ENCODE measurements around the gene WDR74. TPM values are rescaled to one million over a fixed set of nuclear protein-coding genes. Genes with fewer than 3 reads are reported as not detected.

Gene WDR74
- total and polyA plus RNA-seq, 9 of the 15 experiments (the other 6 are each of a cell fraction or from before 2014, with no cell fraction given): 32.7 to 210 (median 114) TPM

- TF ChIP-seq MGA (IDR thresholded peaks at IDR 0.05) (no peak; the same call in 1 of the 2 replicates), ZNF445 (CRISPR knock-in tag; IDR thresholded peaks at IDR 0.05; ENCODE audit: low read depth) (no peak), CBX3 (IDR thresholded peaks at IDR 0.05; ENCODE audit: borderline replicate concordance in 1 of 2, low read length in 2 of 2) (no peak), ZNF24 (IDR thresholded peaks at IDR 0.05) (no peak), PREB (CRISPR knock-in tag; IDR thresholded peaks at IDR 0.05) (no peak), BCL6 (CRISPR knock-in tag; IDR thresholded peaks at IDR 0.05) (no peak), CXXC5 (CRISPR knock-in tag; IDR thresholded peaks at IDR 0.05) (no peak), SETDB1 (IDR thresholded peaks at IDR 0.05; ENCODE audit: low read length) (no peak)
- TF ChIP-seq, protein P1, sequence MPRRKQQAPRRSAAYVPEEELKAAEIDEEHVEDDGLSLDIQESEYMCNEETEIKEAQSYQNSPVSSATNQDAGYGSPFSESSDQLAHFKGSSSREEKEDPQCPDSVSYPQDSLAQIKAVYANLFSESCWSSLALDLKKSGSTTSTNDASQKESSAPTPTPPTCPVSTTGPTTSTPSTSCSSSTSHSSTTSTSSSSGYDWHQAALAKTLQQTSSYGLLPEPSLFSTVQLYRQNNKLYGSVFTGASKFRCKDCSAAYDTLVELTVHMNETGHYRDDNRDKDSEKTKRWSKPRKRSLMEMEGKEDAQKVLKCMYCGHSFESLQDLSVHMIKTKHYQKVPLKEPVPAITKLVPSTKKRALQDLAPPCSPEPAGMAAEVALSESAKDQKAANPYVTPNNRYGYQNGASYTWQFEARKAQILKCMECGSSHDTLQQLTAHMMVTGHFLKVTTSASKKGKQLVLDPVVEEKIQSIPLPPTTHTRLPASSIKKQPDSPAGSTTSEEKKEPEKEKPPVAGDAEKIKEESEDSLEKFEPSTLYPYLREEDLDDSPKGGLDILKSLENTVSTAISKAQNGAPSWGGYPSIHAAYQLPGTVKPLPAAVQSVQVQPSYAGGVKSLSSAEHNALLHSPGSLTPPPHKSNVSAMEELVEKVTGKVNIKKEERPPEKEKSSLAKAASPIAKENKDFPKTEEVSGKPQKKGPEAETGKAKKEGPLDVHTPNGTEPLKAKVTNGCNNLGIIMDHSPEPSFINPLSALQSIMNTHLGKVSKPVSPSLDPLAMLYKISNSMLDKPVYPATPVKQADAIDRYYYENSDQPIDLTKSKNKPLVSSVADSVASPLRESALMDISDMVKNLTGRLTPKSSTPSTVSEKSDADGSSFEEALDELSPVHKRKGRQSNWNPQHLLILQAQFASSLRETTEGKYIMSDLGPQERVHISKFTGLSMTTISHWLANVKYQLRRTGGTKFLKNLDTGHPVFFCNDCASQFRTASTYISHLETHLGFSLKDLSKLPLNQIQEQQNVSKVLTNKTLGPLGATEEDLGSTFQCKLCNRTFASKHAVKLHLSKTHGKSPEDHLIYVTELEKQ (CRISPR knock-in tag; IDR thresholded peaks at IDR 0.05): no peak
These were observed 6.8 kb downstream of the WDR74 start, which contains the start of gene TEX54 (continued) for GRCh38 chr11:62832336-62833234.

All from K562 (cell line).